ENCODE measurements around the gene OR52R1.

DNA sequence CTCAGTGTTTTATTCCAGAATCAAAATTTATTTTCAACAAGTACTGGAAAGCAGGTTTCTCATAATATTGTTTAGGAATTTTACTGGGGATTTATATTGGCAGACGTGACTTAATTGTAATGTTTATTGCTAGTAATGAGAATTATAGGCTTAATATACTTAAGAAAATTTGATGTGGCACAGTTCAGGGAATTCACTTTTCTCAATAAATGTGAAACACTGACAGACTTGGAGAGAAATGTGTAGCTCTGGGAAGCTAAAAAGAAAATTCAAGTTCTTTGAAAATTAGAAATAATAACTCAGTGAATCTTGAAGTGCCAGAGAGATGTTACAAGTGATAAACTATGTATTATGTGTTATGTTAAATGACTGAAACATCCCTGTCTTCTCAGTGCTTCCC lies 16.8 kb upstream of the OR52R1 start, which contains the start of gene OR51F2:
- no peak for TF ChIP-seq ZFP30 (CRISPR knock-in tag; IDR thresholded peaks at IDR 0.05)
- no peak for TF ChIP-seq ZFP3 (CRISPR knock-in tag; IDR thresholded peaks at IDR 0.05)
- no peak for TF ChIP-seq CSDC2 (CRISPR knock-in tag; IDR thresholded peaks at IDR 0.05)
- TF ChIP-seq ZNF70 (CRISPR knock-in tag; IDR thresholded peaks at IDR 0.05) = no peak
- no peak for TF ChIP-seq PATZ1 (CRISPR knock-in tag; IDR thresholded peaks at IDR 0.05; ENCODE audit: borderline replicate concordance)
- TF ChIP-seq GLIS3 (CRISPR knock-in tag; IDR thresholded peaks at IDR 0.05) = no peak
